ENCODE results near the gene ABHD17A. TPM values are rescaled to one million over a fixed set of nuclear protein-coding genes. Genes with fewer than 3 reads are reported as not detected.
A peak's percentile ranks its signal among the peaks of the same experiment; 100 is the strongest.

ABHD17A gene
- total and polyA plus RNA-seq, 9 of the 15 experiments (the other 6 are each of a cell fraction or from before 2014, with no cell fraction given) = 0.04 to 135 (median 21.8) TPM; not detected in 1

DNA sequence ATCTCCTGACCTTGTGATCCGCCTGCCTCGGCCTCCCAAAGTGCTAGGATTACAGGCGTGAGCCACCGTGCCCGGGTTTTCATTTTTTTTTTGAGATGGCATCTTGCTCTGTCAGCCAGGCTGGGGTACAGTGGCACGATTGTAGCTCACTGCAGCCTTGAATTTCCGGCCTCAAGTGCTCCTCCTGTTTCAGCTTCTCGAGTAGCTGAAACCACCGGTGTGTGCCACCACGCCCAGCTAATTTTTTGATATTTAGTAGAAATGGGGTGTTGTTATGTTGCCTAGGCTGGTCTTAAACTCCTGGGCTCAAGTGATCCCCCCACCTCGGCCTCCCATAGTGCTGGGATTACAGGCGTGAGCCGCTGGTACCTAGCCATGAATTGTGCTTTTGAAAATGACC lies 25.8 kb upstream of the ABHD17A start (continued):
- TF ChIP-seq HMG20B (CRISPR knock-in tag; IDR thresholded peaks at IDR 0.05) = no peak
- no peak for TF ChIP-seq CCNT2 (IDR thresholded peaks at IDR 0.05; ENCODE audit: borderline replicate concordance, extremely low read depth, insufficient read length, low read depth, low read length)

DNA sequence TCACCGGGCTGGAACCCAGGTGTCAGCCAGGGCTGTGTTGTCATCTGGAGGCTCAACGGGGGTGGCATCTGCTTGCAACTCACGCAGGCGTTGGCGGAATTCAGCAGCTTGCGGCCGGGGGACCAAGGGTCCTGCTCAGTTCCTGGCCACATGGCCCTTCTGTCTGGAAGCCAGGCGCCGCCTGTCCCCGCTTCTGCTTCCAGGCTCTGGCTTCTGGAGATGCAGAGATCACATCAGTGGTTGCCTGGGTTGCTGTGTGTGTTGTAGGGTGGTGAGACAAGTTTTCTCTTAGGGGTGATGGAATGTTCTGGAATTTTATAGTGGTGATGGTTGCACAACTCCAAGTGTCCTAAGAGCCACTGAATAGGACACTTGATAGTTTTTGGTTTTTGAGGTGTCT lies 24.9 kb upstream of the ABHD17A start:
- Histone ChIP-seq H3K27me3 (ENCODE audit: control insufficient read depth in 2 of 2, insufficient read depth in 2 of 2, low read length in 2 of 2) (no peaks in the 10 kb centered on the region), H3K36me3 (ENCODE audit: control insufficient read depth, insufficient read depth, low read length) (peaks cover 58% of the 10 kb centered on the region; the same call in 1 of the 3 replicates), H3K4me2 (ENCODE audit: insufficient read depth, low read length) (no peak overlapping the region), H3K9ac (ENCODE audit: insufficient read depth in 1 of 2, low read depth in 2 of 2, low read length in 2 of 2) (peak overlapping the region in 1 of 2 experiments; percentile 61; a peak in 2 of 4 replicates), H3K27ac (ENCODE audit: extremely low read depth, low read depth, low read length) (no peak overlapping the region), H4K20me1 (replicated peaks; ENCODE audit: control insufficient read depth, insufficient read depth, low read length) (no peaks in the 10 kb centered on the region; the same call in 1 of the 2 replicates), H3K4me3 (no peak overlapping the region), H3K79me2 (ENCODE audit: control insufficient read depth, insufficient read depth, low read length) (peaks cover 85% of the 10 kb centered on the region), H3K9me3 (replicated peaks; ENCODE audit: control insufficient read depth, insufficient read depth, low read depth, low read length) (no peaks in the 10 kb centered on the region), H2AFZ (ENCODE audit: low read depth, low read length) (no peak overlapping the region), H3K9me1 (ENCODE audit: control insufficient read depth, insufficient read depth, low read length) (no peaks in the 10 kb centered on the region), H3K4me1 (replicated peaks in 1 of 2; ENCODE audit: control insufficient read depth in 2 of 2, insufficient read depth in 2 of 2, low read length in 2 of 2) (peaks cover 10 to 67% of the 10 kb centered on the region in 2 experiments; a peak in 4 of 5 replicates)
- DNase-seq (ENCODE audit: extremely low read depth in 1 of 4, low spot score in 3 of 4) = no peak
- intact Hi-C loops (cut with micrococcal nuclease) (no loop called here), in situ Hi-C loops (cut with MboI) (no loop called here)
- POLR2A ChIA-PET = no interaction called here
- FAIRE-seq = no peak
- CTCF ChIA-PET (ENCODE audit: low intra/inter-chr PET ratio) = no interaction called here
- 87% methylated on average over 9 of the region's 10 CpGs for WGBS (ENCODE audit: insufficient coverage, low coverage, missing lambda C conversion rate)
- no TSS peak for BruUV-seq (replicated peaks)
- no peak for ATAC-seq
- TF ChIP-seq SMAD1 (IDR thresholded peaks at IDR 0.05; ENCODE audit: low read depth, low read length, partially characterized antibody) (no peak), BRD9 (IDR thresholded peaks at IDR 0.05; ENCODE audit: low read depth, partially characterized antibody) (no peak)
- TF ChIP-seq, protein P1, sequence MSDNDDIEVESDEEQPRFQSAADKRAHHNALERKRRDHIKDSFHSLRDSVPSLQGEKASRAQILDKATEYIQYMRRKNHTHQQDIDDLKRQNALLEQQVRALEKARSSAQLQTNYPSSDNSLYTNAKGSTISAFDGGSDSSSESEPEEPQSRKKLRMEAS (CRISPR knock-in tag; IDR thresholded peaks at IDR 0.05) = peak; percentile 25; the same call in 1 of the 2 replicates
- TF ChIP-seq, protein P2, sequence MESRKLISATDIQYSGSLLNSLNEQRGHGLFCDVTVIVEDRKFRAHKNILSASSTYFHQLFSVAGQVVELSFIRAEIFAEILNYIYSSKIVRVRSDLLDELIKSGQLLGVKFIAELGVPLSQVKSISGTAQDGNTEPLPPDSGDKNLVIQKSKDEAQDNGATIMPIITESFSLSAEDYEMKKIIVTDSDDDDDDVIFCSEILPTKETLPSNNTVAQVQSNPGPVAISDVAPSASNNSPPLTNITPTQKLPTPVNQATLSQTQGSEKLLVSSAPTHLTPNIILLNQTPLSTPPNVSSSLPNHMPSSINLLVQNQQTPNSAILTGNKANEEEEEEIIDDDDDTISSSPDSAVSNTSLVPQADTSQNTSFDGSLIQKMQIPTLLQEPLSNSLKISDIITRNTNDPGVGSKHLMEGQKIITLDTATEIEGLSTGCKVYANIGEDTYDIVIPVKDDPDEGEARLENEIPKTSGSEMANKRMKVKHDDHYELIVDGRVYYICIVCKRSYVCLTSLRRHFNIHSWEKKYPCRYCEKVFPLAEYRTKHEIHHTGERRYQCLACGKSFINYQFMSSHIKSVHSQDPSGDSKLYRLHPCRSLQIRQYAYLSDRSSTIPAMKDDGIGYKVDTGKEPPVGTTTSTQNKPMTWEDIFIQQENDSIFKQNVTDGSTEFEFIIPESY (CRISPR knock-in tag; IDR thresholded peaks at IDR 0.05) = peak; percentile 79

Data from K562 (cell line).